ENCODE measurements around the gene DPF3. TPM values are rescaled to one million over a fixed set of nuclear protein-coding genes. Genes with fewer than 3 reads are reported as not detected.

DPF3 gene
- total RNA-seq, 6 experiments from 2014 or later, result 4.1 to 6.6 (median 5.4) TPM

GRCh38 chr14:72604133-72604532 lies 289.8 kb downstream of the DPF3 start:
- no peak for TF ChIP-seq CTCF (IDR thresholded peaks at IDR 0.05)
- H3K36me3 Mint-ChIP-seq (ENCODE audit: low read depth), result 0 out of 2 replicates have a peak, but pooled peaks cover 6% of the 10 kb centered on the region
- H3K27me3 Mint-ChIP-seq (ENCODE audit: insufficient read depth), result peaks cover 3% of the 10 kb centered on the region
- H3K4me3 Mint-ChIP-seq, result no peak overlapping the region
- no peaks in the 10 kb centered on the region for H3K9me3 Mint-ChIP-seq
- no peak overlapping the region for H3K27ac Mint-ChIP-seq
- peaks cover 39% of the 10 kb centered on the region for H3K4me1 Mint-ChIP-seq (ENCODE audit: low read depth)
- no peak for DNase-seq

DNA sequence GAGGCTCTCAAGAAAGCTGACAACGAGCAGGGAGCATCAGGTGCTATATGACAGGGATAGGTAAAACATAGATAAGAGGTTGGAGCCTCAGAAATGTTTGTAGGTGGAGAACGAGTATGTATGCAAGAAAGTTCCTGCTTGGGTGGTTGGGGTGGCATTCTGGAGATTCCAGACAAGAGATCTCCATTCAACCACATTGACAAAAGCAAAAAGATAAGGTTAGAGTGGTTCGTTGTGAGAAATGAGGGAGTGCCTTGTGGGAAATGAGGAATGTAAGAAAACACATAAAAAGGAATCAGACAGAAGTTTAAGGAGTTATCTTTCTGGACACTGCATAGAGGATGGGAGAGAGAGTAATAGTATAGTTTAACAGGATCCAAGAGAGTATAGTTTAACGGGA lies 290.3 kb downstream of the DPF3 start:
- no peak overlapping the region for H3K4me3 Mint-ChIP-seq
- peaks cover 3% of the 10 kb centered on the region for H3K27me3 Mint-ChIP-seq (ENCODE audit: insufficient read depth)
- H3K4me1 Mint-ChIP-seq (ENCODE audit: low read depth), result peaks cover 34% of the 10 kb centered on the region
- 0 out of 2 replicates have a peak, but pooled peaks cover 6% of the 10 kb centered on the region for H3K36me3 Mint-ChIP-seq (ENCODE audit: low read depth)
- H3K9me3 Mint-ChIP-seq, result no peaks in the 10 kb centered on the region
- no peak for DNase-seq
- no peak overlapping the region; the same call in 1 of the 2 replicates for H3K27ac Mint-ChIP-seq
- no peak for TF ChIP-seq CTCF (IDR thresholded peaks at IDR 0.05)

- no peak for DNase-seq
- H3K4me1 Mint-ChIP-seq (ENCODE audit: low read depth), result peaks cover 9% of the 10 kb centered on the region
- H3K27me3 Mint-ChIP-seq (ENCODE audit: insufficient read depth), result peaks cover 3% of the 10 kb centered on the region
- TF ChIP-seq CTCF (IDR thresholded peaks at IDR 0.05), result no peak
- H3K36me3 Mint-ChIP-seq (ENCODE audit: low read depth), result no peaks in the 10 kb centered on the region
- H3K9me3 Mint-ChIP-seq, result no peaks in the 10 kb centered on the region
- no peak overlapping the region for H3K4me3 Mint-ChIP-seq
- no peak overlapping the region for H3K27ac Mint-ChIP-seq
These were observed 293.2 kb downstream of the DPF3 start for GRCh38 chr14:72600551-72601330.

GRCh38 chr14:72599579-72600470 lies 294.1 kb downstream of the DPF3 start:
- H3K27ac Mint-ChIP-seq, result no peak overlapping the region
- H3K36me3 Mint-ChIP-seq (ENCODE audit: low read depth), result no peaks in the 10 kb centered on the region
- TF ChIP-seq CTCF (IDR thresholded peaks at IDR 0.05), result no peak
- peaks cover 9% of the 10 kb centered on the region for H3K4me1 Mint-ChIP-seq (ENCODE audit: low read depth)
- no peak overlapping the region for H3K4me3 Mint-ChIP-seq
- no peaks in the 10 kb centered on the region for H3K9me3 Mint-ChIP-seq
- DNase-seq, result no peak
- H3K27me3 Mint-ChIP-seq (ENCODE audit: insufficient read depth), result peaks cover 3% of the 10 kb centered on the region

GRCh38 chr14:72598306-72598705 lies 295.6 kb downstream of the DPF3 start:
- H3K27me3 Mint-ChIP-seq (ENCODE audit: insufficient read depth), result peaks cover 3% of the 10 kb centered on the region

More at GRCh38 chr14:72598306-72598705, 295.6 kb downstream of the DPF3 start:
- H3K4me3 Mint-ChIP-seq, result no peak overlapping the region
- no peaks in the 10 kb centered on the region for H3K9me3 Mint-ChIP-seq
- no peak overlapping the region for H3K27ac Mint-ChIP-seq
- peaks cover 2% of the 10 kb centered on the region for H3K4me1 Mint-ChIP-seq (ENCODE audit: low read depth)
- no peaks in the 10 kb centered on the region for H3K36me3 Mint-ChIP-seq (ENCODE audit: low read depth)
- TF ChIP-seq CTCF (IDR thresholded peaks at IDR 0.05), result no peak
- no peak for DNase-seq
